RKO (cell line): ENCODE data around the gene CSF1R.

Source experiments
- DNase-seq: peaks from one replicate; pipeline ENCODE4 v3.0.0-alpha.2; 2016; ENCODE audit warnings: low spot score

CSF1R gene

DNA sequence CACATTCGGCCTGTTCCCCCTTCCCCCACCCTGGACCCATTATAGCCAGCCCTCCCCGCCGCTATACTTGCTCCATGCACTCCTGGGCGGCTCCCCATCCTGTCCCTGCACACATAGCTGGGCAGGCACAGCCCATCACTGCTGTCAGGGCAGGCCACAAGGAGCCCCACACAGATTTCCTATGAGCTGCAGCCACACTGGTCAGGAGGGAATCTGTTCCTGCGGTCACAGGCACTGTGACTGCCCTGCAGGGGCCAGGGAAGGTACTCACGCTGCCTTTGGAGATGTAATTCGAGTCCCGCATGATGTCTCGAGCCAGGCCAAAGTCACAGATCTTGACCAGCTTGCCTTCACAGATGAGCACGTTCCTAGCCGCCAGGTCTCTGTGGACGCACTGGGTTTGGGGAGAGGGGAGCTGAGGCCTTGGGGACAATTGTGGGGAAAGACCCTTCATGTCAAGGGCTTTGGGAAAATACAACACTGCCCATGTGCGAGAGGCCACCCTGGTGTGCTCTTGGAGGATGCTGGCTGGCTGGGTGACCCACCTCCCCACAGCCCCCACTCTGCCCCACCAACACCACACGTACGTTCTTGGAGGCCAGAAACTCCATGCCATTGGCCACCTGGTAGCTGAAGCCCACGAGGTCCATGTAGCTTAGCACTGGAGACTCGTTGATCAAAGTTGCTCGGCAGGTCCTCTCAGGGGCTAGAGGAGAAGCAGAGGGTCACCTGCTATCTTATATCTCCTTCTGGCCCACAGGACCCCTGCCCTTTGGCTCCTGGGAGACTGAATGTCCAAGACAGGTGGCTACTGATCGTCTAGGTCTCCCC, 34.5 kb upstream of the CSF1R start:
- no peak for DNase-seq

DNA sequence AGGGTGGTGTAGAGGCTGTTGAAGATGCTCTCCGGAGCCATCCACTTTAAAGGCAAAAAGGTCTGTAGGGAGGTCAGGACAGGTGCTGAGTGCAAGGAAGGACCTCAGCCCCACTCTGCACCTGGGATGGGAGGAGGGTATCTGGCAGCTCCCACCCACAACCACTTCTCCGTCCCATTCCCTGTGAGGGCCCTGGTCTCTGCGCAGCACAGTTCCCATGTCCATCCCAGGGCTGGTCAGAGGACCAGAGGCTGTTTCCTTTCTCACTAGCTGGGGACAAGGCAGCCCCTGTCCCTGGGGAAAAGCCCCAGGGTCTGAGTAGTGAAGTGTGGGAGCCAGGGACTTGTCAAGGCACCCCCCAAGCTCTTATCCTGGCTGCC, 33.7 kb upstream of the CSF1R start:
- no peak for DNase-seq

DNA sequence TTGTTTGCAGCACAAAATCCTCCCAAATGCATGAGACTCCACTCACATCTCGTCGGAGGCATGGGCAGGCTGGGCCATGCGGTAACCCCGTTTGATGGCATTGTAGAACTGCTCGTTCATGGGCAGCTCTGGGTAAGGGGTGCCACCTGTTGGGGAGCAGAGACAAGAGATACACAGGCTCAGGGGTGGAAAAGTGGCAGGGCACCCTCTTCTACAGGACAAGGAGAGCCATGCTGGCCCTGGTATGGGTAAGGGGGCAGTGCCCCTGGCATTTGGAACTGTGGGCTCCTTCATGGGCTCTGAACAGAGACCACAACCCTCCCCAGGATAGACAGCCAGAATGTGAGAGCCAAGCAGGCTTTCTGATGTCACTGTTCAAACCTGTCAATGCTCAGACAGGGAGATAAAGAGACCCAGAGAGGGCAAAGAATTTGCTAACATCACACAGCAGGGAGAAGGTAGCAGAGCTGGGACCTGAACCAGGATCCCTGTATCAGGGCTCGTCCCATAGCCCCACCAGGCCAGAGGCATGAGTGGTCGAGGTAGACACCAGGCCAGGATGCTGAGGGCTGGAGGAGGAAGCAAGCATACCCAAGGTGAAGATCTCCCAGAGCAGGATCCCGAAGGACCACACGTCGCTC, 33.2 kb upstream of the CSF1R start:
- DNase-seq = no peak

DNA sequence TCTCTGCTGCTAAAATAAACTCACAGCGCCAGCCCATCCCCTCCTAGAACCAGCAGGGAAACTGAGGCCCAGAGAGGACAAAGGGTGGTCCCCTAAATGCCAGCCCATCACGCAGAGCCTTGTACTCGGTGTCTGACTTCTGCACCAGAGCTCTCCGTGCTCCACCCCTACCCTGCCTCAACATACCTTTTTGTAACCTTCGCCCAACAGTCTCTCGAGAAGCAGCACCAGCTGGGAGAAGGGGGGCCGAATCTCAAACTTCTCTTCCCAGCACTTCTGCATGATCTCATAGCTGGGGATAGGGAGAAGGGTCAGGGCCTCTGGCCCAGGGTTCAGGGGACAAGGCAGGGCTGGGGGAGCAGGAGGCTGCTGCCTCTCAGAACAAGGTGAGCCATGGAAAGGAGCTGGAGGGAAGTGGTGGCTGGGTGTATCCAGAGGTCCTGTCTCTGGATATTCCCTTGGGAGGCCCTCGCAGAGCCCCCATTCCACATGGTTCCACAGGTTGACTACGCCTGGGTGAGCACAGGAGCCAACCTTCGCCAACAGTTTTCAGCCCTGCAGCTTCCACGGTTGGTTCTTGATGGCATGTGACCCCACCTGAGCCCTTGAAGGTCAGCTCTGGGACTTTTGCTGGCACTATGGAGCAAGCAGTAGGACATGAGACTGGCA, 32.3 kb upstream of the CSF1R start:
- DNase-seq = no peak

DNA sequence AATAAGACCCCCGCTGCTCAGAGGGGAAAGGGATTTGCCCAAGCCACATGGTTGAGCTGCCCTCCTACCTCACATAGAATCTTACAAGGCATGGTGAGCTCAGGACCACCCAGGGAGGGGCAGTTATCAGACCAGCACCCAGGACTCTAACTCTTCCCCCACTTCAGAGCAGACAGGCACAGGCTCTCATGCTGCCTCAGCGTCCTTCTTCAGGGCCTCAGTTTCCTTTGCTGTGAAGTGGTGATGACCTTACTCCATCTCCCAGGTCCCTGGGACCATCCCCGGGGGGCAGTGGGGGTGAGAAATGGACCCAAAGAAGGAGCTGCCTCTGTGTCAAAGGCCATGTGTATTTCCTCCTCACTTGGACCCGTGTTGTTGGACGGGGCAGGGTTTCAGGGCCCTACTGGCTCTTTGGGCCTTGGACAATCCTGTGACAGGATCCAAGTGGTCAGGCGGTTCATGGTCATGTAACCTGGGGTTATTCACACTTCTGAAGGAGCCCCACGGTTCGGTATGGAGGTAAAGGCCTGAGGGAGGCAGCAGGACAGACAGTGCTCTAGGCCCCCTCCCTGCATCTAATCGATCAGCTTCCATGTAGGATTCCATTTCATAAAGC, 31.7 kb upstream of the CSF1R start:
- DNase-seq = no peak

DNA sequence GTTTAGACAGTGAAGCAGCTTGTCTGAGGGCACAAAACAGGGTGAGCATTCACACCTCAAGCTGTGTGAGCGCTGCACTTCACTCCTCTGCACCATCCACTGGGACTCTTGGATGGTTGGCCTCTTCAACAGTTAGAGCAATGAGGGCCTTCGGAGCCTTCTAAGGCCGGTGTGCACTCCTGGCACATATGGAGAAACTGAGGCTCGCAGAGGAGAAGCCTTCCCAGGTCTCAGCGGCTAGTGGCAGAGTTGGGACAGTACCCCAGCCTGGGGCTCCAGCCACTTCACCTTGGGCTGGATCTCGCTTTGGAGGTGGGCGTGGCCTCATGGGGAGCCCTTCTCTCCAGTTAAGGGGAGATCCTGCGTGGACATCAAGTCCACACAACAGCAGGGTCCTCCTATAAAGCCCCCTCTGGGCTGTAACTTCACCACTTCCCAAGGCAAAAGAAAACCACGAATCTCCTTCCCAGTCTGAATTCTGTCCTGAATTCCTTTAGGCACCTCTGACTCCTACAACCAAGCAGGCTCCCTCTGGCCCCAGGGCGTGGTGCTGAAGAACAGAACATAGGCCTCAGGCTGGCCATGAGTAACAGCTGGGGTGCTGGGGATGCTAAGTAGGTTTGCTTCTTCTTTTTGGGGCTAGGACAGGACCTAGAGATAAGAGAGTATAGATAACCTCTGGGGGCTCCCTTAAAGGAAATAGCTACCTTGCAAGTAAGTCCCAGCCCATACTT, 30.5 kb upstream of the CSF1R start:
- DNase-seq = no peak

DNA sequence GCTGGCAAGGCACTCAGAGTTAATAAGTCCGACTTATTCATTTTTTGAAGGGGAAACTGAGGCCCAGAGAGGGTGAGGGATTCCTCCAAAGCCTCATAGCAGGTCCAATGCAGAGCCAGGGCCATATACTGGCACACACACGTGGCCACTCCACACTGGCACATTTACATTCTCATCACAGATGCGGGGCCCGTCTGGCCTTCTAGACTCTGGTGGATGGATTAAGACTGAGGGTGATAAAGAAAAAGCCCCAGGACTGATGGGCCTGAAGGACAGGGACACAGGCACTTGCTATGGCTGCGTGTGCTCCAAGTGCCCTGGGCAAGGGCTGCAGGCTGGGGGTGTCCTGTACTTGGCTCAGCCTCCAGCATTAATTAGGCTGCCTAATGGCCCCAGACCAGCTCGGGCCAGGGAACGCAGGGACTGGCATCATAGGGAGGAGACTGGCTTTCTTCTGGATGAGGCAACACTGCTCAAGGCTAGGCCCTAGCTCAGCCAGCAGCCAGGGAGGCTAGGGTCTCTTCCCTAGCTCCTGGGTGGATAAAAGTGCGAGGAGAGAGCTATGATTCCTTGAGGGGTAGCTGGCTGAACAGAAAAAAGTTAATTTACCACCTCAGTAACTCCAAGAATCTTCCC, 28.5 kb upstream of the CSF1R start:
- no peak for DNase-seq

DNA sequence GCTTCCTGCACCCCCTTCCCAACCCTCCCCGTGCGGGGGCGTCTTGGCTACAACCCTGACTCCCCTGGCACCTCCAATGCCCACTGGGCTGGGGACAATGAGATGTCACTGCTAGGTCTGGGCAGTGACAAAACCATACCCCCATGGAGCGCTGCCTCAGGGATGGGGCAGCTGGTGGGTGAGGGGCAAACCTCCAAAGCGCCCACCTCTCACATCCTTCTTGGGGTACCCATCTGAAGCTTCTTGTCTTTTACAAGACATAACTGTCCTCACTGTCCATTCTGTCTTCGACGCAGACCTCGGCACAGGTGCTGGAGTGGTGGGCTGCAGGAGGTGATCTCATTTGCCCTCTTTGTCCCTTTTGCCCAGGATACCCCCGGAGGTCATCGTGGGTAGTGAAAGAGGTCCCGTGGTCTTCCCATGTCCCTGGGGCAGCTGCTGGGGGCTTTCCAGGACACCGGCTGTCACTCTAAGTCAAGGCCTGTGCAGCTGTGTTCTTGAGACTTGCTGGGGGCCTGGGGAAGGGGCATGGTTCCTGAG, 27.8 kb upstream of the CSF1R start:
- DNase-seq = no peak

DNA sequence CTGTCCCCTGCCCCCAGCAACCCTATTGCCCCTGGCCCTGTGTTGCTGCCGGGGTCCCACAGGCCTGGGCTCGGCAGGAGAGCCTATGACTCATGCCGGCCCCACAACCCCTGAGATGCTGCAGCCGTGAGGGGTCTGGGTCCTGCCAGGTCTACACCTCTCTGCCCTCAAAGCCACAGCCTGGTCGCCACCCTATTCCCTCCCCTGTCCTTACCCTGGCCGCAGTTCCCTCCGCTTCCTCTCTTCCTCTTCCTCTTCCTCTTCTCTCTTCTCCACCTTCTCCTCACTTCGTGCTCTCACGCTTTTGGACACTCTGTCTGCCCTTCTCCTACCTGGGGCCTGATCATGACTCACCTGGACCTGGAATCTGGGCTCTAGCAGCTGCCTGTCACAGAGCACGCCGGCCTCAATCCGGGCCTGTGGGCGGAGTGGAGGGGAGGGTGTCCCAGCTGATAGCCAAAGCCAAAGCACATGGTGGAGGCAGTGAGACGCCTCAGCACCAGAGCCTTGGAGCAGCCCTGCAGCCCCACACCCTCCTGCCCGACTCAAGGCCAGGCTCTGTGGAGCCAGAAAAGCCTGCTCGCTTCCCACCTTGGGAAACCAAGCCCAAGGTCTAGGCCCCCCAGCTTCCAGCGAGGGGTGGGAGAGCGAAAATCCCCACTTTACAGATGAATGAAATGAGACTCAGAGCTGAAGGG, 26.8 kb upstream of the CSF1R start:
- DNase-seq = no peak

DNA sequence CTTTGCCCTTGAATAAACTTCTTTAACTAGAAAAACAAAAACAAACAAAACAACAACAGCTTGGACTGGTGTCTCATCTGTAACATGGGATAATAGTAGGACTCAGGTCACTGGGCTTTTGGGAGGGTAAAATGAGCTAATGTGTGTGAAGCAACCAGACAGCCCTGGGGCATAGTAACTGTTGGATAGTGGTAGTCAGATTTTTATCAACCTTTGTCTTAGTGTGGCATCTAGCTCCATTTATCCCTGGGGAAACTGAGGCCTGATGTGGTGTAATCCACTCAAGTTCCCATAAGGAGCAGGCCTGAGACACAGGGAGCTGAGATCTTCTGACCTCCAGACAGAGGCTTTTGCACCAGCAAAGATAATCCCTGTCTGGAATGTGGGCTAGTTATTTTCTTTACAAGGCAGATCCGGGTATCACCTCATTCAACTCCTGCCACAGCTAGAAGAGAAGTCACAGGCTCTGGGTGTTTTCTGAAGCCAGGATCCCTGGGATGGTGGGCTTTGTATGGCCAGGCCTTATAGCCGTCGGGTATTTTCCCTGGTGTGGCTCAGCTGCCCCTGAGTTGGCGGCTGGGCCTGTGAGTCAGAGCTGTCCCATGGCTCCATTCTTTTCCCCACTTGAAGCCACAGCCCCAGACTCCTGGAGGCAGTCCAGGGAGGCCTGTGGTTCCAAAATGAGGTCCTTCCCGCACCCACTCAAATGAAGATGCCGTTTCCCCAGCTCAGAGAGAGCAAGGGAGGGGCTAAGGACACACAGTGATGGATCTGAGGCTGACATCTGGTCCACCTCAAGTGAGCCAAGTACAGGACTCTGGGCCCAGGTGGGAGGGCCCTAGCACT, 26.1 kb upstream of the CSF1R start:
- no peak for DNase-seq

DNA sequence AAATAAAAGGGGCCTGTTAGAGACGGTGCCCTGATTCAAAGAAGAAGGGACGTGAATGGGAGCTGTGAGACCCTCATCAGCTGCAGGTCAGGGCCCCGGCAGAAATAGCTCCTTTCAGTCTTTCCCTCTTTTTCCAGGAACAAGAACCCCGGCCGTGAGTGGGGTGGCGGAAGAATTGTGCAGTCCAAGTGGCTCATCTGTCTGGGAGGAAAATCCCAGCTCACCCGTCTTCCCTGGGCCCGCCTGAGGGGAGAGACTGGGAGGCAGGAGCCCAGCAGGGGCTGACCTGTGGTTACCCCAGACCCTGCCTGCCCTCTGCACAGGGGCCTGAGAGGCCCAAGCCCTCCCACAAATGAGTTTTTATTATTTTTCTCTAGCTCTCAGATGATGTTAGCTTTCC, 24.8 kb upstream of the CSF1R start:
- no peak for DNase-seq

DNA sequence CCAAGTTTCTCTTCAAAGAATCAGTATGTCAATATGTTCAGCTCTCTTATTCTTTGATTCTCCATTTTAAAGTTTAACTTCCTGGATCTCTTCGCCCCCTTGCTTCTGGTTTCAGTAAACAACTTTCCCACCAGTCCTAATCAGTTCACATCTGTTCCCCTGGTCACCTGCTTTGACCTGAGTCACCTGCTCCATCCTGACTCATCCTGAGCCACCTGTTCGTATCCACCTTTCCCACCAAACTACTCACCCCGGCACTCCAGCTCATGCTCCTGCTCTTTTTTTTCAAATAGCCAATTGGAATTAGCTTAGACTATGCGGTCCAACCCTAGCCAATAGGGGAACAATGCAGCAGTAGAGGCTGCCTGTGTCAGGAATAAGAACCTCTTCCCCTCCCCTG, 23.6 kb upstream of the CSF1R start:
- DNase-seq = peak; percentile 17

DNA sequence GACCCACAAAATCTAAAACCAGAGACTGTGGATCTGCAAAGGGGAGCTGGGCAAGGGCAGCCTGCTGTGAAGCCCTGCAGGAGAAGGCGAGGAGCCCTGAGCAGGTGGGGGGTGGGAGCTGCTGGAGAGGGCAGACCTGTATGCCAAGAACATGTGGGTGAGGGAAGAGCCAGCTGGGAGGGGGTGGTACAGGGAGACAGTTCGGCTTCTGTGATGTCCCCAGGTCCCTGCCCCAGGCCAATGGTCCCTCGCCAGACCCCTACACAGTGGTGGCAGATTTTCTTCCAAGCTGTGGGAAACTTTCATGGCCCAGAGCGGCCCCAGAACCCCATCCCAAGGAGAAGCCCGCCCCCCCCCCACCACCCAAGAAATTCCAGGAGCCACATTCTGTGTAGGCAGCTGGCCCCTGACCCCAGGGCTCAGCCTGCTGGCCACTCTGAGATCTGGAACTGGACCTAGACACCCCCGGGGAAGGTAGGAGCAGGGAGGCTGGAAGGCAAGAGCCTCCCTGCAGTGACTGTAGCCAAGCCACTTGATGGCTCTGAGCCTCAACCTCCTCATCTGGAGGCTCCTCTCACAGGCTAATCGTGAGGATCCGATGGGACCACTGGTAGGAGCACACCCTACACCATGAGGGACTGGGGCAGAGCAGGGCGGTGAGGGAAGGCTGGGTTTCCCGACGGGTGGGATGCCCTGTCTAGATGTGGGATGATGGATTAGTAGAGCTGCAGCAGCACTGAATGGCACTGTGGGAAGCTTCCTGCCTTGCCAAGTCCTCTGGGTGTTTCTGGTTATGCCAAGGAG, 22.6 kb upstream of the CSF1R start:
- DNase-seq = no peak

DNA sequence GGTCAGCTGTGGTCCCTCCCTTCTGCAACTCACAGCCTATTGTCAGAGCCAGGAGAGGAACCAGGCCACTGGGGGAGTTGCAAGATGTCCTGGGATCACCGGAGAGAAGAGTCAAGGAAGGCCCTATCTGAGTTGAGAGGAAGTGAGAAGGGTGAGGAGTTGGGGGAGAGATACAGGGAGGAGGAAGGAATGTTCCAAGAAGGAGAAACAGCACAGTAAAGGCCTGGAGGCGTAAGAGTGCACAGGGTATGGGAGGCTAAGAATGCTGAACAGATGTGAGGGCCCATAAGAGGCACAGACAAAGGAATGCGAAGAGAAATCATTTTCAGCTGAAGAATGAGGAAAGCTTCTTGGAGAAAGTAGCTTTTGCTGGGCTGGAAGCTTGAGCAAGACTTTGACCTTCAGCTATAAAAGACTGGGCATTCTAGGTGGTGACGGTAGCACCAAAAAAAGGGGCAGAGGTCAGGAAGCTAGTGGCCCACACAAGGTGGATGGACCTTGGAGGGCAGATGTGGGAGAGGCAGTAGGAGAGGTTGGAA, 21.6 kb upstream of the CSF1R start:
- DNase-seq = no peak

DNA sequence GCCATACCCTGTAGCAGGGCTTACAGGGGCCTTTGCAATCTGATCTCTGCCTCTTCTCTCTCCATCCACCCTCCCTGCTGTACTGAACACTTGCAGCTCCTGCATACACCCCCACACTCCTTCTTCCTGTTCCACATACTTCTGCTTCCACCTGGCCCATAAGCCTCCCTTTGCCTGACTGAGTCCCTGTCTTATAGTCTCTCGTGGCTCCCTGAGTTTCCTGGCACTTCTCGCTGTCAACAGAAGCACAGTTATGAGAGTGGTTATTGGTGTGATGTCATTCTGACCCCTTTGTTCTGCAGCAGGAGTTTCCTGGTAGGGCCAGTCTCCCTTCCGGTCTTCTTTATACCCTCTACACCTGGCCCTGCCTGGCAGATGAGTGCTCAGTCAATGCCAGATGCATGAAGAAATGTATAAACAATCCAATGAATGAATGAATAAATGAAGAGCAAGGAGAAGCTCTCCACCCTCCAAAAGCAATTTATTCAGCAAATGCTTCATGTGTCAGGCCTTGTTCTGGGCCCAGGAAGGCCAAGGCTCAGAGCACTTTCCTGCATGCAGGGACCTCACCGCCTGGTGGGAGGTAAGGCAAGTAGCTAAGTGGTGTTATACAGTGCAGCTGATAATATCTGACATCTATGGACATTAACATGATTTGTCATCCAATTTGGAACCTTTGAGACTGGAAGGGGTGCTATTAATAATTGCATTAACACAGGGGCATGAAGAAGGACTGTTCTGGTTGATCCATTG, 20.5 kb upstream of the CSF1R start:
- no peak for DNase-seq

DNA sequence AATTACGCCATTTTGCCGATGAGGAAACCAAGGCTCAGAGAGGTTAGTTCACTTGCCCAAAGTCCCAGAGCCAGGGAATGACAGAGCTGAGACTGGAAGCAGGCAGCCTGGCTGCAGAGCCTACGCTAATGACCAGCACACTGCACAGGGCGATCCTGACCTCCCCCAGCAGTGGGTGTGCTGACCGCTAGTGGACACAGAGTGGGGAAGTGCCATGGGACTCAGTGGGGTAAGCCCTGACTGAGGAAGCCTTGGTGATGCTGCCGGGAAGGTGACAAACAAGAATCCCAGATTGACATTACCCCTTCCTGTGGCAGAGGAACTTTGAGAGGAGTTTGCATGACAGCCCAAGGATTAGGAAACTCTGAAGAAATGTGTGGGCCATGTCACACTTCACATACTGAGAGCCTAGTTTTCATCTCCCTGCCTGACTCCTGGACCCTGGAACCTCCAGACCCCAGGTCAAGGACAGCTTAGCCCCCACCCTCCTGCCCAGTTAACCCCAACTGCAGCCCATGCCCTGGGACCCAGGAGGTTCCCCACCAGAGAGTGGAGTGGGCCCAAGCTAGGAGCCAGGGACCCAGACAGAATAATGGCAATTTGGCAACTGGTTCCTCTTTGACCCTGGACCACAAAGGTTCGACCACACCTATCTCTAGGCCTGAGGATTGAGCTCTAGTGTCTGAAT, 19.7 kb upstream of the CSF1R start:
- no peak for DNase-seq

DNA sequence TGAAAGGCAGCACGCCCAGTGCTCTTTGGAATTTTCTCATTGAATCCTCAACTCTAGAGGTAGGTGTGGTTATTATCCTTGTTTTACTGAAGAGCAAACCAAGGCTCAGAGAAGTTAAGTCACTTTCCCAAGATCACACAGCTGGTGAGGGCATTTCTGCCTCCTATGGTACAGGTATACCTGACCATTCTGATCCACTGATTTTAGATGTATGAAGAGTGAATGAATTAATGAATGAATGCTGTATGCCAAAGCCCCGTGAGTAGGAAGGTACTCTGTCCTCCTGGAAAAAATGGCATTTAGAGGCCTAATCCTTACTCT, 18.2 kb upstream of the CSF1R start:
- DNase-seq = no peak
